H1 (cell line): ENCODE measurements around the gene GREB1. TPM values are rescaled to one million over a fixed set of nuclear protein-coding genes. Genes with fewer than 3 reads are reported as not detected.

ENCODE experiments used
- CTCF ChIA-PET: fragments of 300-600 bp; sonication (Branson Sonifier 250); formaldehyde crosslinking; loops from one replicate; lab custom pipeline; 2021; ENCODE audit not compliant: partially characterized antibody; lab: Charles Lee
- POLR2A ChIA-PET: fragments of 300-600 bp; sonication (Branson Sonifier 250); formaldehyde crosslinking; loops from one replicate; lab custom pipeline; 2021; ENCODE audit warnings: inconsistent platforms; ENCODE audit not compliant: partially characterized antibody; lab: Charles Lee
- DNase-seq, 2 experiments: peaks; one replicate each; pipeline versions ENCODE4 v3.0.0 to v3.0.0-alpha.2; 2010 to 2022; ENCODE audit warnings: low spot score in 2 of 2, low read depth in 1 of 2, mixed read lengths in 1 of 2
- FAIRE-seq: peaks from 2 replicates; lab custom pipeline; 2011; peaks lifted over from hg19 to GRCh38; lab: Jason Lieb, UNC
- H2AFZ ChIP-seq: 2 replicates; pipeline ENCODE4 v1.8.1; 2012; ENCODE audit warnings: low read length, inconsistent platforms
- H2AK5ac ChIP-seq: 2 replicates; pipeline ENCODE4 v1.6.1; 2013; ENCODE audit warnings: low read depth, low read length
- H2BK120ac ChIP-seq: replicated peaks from 2 replicates; pipeline ENCODE3; 2013; ENCODE audit warnings: low read depth, low read length, inconsistent platforms
- H2BK12ac ChIP-seq: 2 replicates; pipeline ENCODE4 v1.6.1; 2013; ENCODE audit warnings: low read depth, low read length
- H2BK15ac ChIP-seq: 2 replicates; pipeline ENCODE4 v1.6.1; 2013; ENCODE audit warnings: low read length
- H2BK20ac ChIP-seq: 2 replicates; pipeline ENCODE4 v1.6.1; 2013; ENCODE audit warnings: low read length
- H2BK5ac ChIP-seq: 2 replicates; pipeline ENCODE4 v1.6.1; 2013; ENCODE audit warnings: low read depth, low read length
- H3K14ac ChIP-seq: 2 replicates; pipeline ENCODE4 v1.6.1; 2013; ENCODE audit warnings: inconsistent platforms; ENCODE audit not compliant: insufficient read length
- H3K18ac ChIP-seq: 2 replicates; pipeline ENCODE4 v1.6.1; 2013; ENCODE audit warnings: low read length; ENCODE audit errors: extremely low read depth
- H3K23ac ChIP-seq: 2 replicates; pipeline ENCODE4 v1.6.1; 2013; ENCODE audit warnings: inconsistent platforms; ENCODE audit not compliant: insufficient read length
- H3K23me2 ChIP-seq: 2 replicates; pipeline ENCODE4 v1.6.1; 2013; ENCODE audit warnings: low read depth, low read length
- H3K27ac ChIP-seq: 2 replicates; pipeline ENCODE4 v1.6.1; 2011; ENCODE audit warnings: low read depth, low read length, inconsistent platforms
- H3K27me3 ChIP-seq, 4 experiments: replicated peaks in 1 of 4; 1 replicate in 1 of 4; 2 replicates in 3 of 4; pipeline versions ENCODE4 v1.6.1 to v1.8.1; 2011 to 2013; ENCODE audit warnings: low read length in 3 of 4, mild to moderate bottlenecking in 3 of 4, inconsistent platforms in 2 of 4, mixed read lengths in 2 of 4, moderate library complexity in 1 of 4; ENCODE audit not compliant: control insufficient read depth in 3 of 4, insufficient read depth in 3 of 4; ENCODE audit errors: extremely low read depth in 1 of 4
- H3K36me3 ChIP-seq, 4 experiments: 2 replicates each; pipeline versions ENCODE4 v1.6.1 to v1.8.1; 2011 to 2013; ENCODE audit warnings: mild to moderate bottlenecking in 4 of 4, low read length in 3 of 4, moderate library complexity in 2 of 4, control low read depth in 1 of 4, inconsistent platforms in 1 of 4; ENCODE audit not compliant: insufficient read depth in 4 of 4, control insufficient read depth in 2 of 4
- H3K4ac ChIP-seq: replicated peaks from 2 replicates; pipeline ENCODE3; 2013; ENCODE audit warnings: low read length, low read depth, mixed read lengths, inconsistent platforms; ENCODE audit not compliant: insufficient read length
- H3K4me1 ChIP-seq, 4 experiments: replicated peaks in 1 of 4; 1 replicate in 1 of 4; 2 replicates in 3 of 4; pipeline versions ENCODE4 v1.6.1 to v1.8.1; 2011 to 2013; ENCODE audit warnings: low read length in 3 of 4, inconsistent platforms in 2 of 4, mixed read lengths in 1 of 4; ENCODE audit not compliant: insufficient read depth in 4 of 4, control insufficient read depth in 3 of 4
- H3K4me2 ChIP-seq, 2 experiments: 2 replicates each; pipeline versions ENCODE4 v1.6.1 to v1.8.1; 2011 to 2013; ENCODE audit warnings: low read depth in 2 of 2, low read length in 2 of 2, control low read depth in 1 of 2, inconsistent platforms in 1 of 2, mild to moderate bottlenecking in 1 of 2; ENCODE audit not compliant: insufficient read depth in 1 of 2
- H3K4me3 ChIP-seq, 4 experiments: fragments of 200-600, 300-600 bp in 1 of 4; sonication (generic), shearing (Covaris generic), sonication (Bioruptor Twin) in 1 of 4; 2 replicates each; pipeline versions ENCODE4 v1.5.1 to v1.8.1; 2011 to 2016; ENCODE audit warnings: low read length in 4 of 4, low read depth in 3 of 4, control low read depth in 2 of 4, inconsistent platforms in 2 of 4, mild to moderate bottlenecking in 2 of 4, mixed read lengths in 1 of 4, moderate library complexity in 1 of 4; ENCODE audit not compliant: insufficient read depth in 2 of 4; ENCODE audit errors: extremely low read depth in 1 of 4
- H3K56ac ChIP-seq: replicated peaks from 2 replicates; pipeline ENCODE3; 2013; ENCODE audit warnings: low read depth, mild to moderate bottlenecking, mixed read lengths, low read length, inconsistent platforms; ENCODE audit not compliant: insufficient read length
- H3K79me1 ChIP-seq: 2 replicates; pipeline ENCODE4 v1.6.1; 2013; ENCODE audit warnings: low read depth, low read length, control low read depth
- H3K79me2 ChIP-seq, 2 experiments: 2 replicates each; pipeline versions ENCODE4 v1.6.1 to v1.8.1; 2012 to 2013; ENCODE audit warnings: low read length in 2 of 2, mild to moderate bottlenecking in 2 of 2, inconsistent platforms in 1 of 2; ENCODE audit not compliant: insufficient read depth in 2 of 2, control insufficient read depth in 1 of 2
- H3K9ac ChIP-seq, 4 experiments: replicated peaks in 1 of 4; 1 replicate in 1 of 4; 2 replicates in 3 of 4; pipeline versions ENCODE4 v1.6.1 to v1.8.1; 2011 to 2013; ENCODE audit warnings: low read depth in 3 of 4, low read length in 3 of 4, control low read depth in 2 of 4, mild to moderate bottlenecking in 2 of 4, moderate library complexity in 2 of 4, inconsistent platforms in 1 of 4; ENCODE audit errors: extremely low read depth in 1 of 4
- H3K9me3 ChIP-seq, 2 experiments: 2 replicates each; pipeline versions ENCODE4 v1.6.1 to v1.8.1; 2012 to 2013; ENCODE audit warnings: mild to moderate bottlenecking in 2 of 2, moderate library complexity in 2 of 2, control low read depth in 1 of 2, inconsistent platforms in 1 of 2, low read depth in 1 of 2, low read length in 1 of 2, mixed read lengths in 1 of 2; ENCODE audit not compliant: insufficient read depth in 2 of 2
- H4K20me1 ChIP-seq, 2 experiments: replicated peaks in 1 of 2; 2 replicates each; pipeline versions ENCODE3 to v1.8.1; 2011 to 2013; ENCODE audit warnings: inconsistent platforms in 2 of 2, low read length in 2 of 2, mild to moderate bottlenecking in 1 of 2; ENCODE audit not compliant: insufficient read depth in 2 of 2, control insufficient read depth in 1 of 2
- H4K5ac ChIP-seq: 2 replicates; pipeline ENCODE4 v1.6.1; 2013; ENCODE audit warnings: low read length, low read depth, mixed read lengths, inconsistent platforms; ENCODE audit not compliant: insufficient read length
- H4K8ac ChIP-seq: 2 replicates; pipeline ENCODE4 v1.8.0; 2013; ENCODE audit warnings: mild to moderate bottlenecking, moderate library complexity, low read length, inconsistent platforms; ENCODE audit not compliant: insufficient read depth; ENCODE audit errors: extremely low read depth
- H4K91ac ChIP-seq: replicated peaks from 2 replicates; pipeline ENCODE3; 2013; ENCODE audit warnings: low read length, mixed read lengths, inconsistent platforms; ENCODE audit not compliant: insufficient read length
- SP2 ChIP-seq: IDR thresholded peaks from 2 replicates; pipeline ENCODE4 v1.6.1; 2012; ENCODE audit warnings: mild to moderate bottlenecking, low read length, inconsistent platforms
- SUZ12 ChIP-seq: fragments of 200-600 bp; sonication (generic); IDR thresholded peaks from 2 replicates; pipeline ENCODE4 v1.6.1; 2012; ENCODE audit warnings: mild to moderate bottlenecking, inconsistent platforms, low read length, moderate library complexity, mixed read lengths
- WGBS, 2 experiments: shearing (Covaris generic) in 1 of 2; methylation state at CpG; one replicate each; pipeline versions ENCODE4 v1.1.6 to v1.1.7; 2013 to 2015; ENCODE audit warnings: low lambda C conversion rate in 2 of 2, mixed read lengths in 2 of 2, inconsistent platforms in 1 of 2, low coverage in 1 of 2, missing lambda C conversion rate in 1 of 2; ENCODE audit not compliant: insufficient replicate concordance in 2 of 2, insufficient coverage in 1 of 2, insufficient read length in 1 of 2; ENCODE audit errors: extremely low coverage in 1 of 2, missing lambda C conversion rate in 1 of 2; 5-methylcytosine and 5-hydroxymethylcytosine counted together
- polyA plus RNA-seq, 7 experiments: library from polyadenylated mRNA; depleted of rRNA in 3 of 7; stranded (reverse) in 5 of 7; unstranded in 2 of 7; fragments of >200 nt in 5 of 7; fragments of 200-250 nt in 2 of 7; gene quantifications; 1 replicate in 5 of 7; 2 replicates in 1 of 7; 4 replicates in 1 of 7; pipeline versions ENCODE4 v1.2.1 to v1.2.3, GENCODE V29; 2011 to 2013; ENCODE audit warnings: missing spikeins in 2 of 7, mixed read lengths in 2 of 7
- total RNA-seq: library from RNA; stranded (reverse); fragmentation: NEBNext Ultra II Directional; extraction: Animal tissue kit (Norgen Biotek cat#: 25700); gene quantifications from 2 replicates; pipeline ENCODE4 v1.2.1, GENCODE V29; 2021
- TF ChIP-seq, protein P1 (sequence below), 3 experiments: IDR thresholded peaks; 1 replicate in 2 of 3; 2 replicates in 1 of 3; pipeline versions ENCODE4 v1.5.1 to v1.6.1; 2011; ENCODE audit warnings: low read length in 3 of 3, mild to moderate bottlenecking in 3 of 3, inconsistent platforms in 2 of 3, low read depth in 1 of 3, moderate library complexity in 1 of 3; ENCODE audit not compliant: insufficient read depth in 1 of 3; ENCODE audit errors: control extremely low read depth in 1 of 3
- TF ChIP-seq, protein P2 (sequence below): IDR thresholded peaks from 2 replicates; pipeline ENCODE4 v1.6.1; 2011; ENCODE audit warnings: low read depth, mild to moderate bottlenecking, low read length; ENCODE audit not compliant: insufficient read depth

GREB1 gene
- total and polyA plus RNA-seq, 2 of the 8 experiments (the other 6 are each of a cell fraction or from before 2014, with no cell fraction given): 7.9 to 43.4 TPM

DNA sequence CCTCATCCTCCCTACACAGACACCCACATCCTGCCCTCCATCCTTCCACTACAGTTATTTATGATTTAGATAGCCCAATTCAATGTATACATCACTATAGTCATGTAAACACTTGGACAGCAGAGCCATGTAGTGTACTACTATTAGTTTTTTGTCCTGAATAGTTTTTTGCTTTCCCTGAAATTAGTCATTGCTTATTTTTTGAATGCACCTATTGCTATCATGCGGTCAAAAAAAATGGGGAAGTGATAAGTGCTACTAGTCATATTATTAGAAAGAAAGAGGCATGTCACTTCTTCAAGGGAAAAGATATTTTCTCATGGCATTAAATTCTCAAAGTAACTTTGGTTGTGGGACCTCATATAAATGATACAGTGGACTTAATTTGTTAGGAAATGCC lies 6.8 kb upstream of the GREB1 start:
- no peak overlapping the region for H2AFZ ChIP-seq
- no peak overlapping the region for H2BK120ac ChIP-seq
- H4K91ac ChIP-seq: no peak overlapping the region
- FAIRE-seq: no peak
- H3K56ac ChIP-seq: no peak overlapping the region
- no peak overlapping the region for H3K4me3 ChIP-seq
- H3K4ac ChIP-seq: no peak overlapping the region
- no peaks in the 10 kb centered on the region for H3K23me2 ChIP-seq
- no peaks in the 10 kb centered on the region for H3K36me3 ChIP-seq
- no peak overlapping the region for H4K8ac ChIP-seq
- H4K5ac ChIP-seq: no peak overlapping the region
- H3K79me1 ChIP-seq: peaks cover 8% of the 10 kb centered on the region
- H2BK15ac ChIP-seq: no peak overlapping the region
- no peak overlapping the region for H2BK5ac ChIP-seq
- WGBS, 2 experiments: 89% methylated on average over 1 of the region's 1 CpG; no CpG with 5 or more reads in 1 of the 2 experiments
- H3K4me1 ChIP-seq: peaks cover 0 to 7% (median 3%) of the 10 kb centered on the region in 4 experiments; a peak in 1 of 7 replicates
- no peak for DNase-seq
- no peak overlapping the region for H2BK20ac ChIP-seq
- ChIA-PET CTCF (interaction anchor here (0.7 to 6.4 kb wide), 4 partner anchors 7 to 80 kb away, joined by 3 to 55 read pairs (median 12); partner anchors contain the start of gene GREB1), POLR2A (no interaction called here)
- H3K79me2 ChIP-seq: peaks cover 0 to 4% of the 10 kb centered on the region in 2 experiments; a peak in 2 of 4 replicates
- H3K9me3 ChIP-seq: no peaks in the 10 kb centered on the region
- H2BK12ac ChIP-seq: no peak overlapping the region
- no peak overlapping the region for H3K23ac ChIP-seq
- no peaks in the 10 kb centered on the region for H4K20me1 ChIP-seq
- no peaks in the 10 kb centered on the region for H3K27me3 ChIP-seq
- no peak overlapping the region for H3K9ac ChIP-seq
- H3K4me2 ChIP-seq: no peak overlapping the region
- no peak overlapping the region for H3K14ac ChIP-seq
- no peak overlapping the region for H3K27ac ChIP-seq
- no peak overlapping the region for H2AK5ac ChIP-seq
- no peak overlapping the region for H3K18ac ChIP-seq
- TF ChIP-seq SUZ12 (no peak), SP2 (no peak)
- TF ChIP-seq, protein P1, sequence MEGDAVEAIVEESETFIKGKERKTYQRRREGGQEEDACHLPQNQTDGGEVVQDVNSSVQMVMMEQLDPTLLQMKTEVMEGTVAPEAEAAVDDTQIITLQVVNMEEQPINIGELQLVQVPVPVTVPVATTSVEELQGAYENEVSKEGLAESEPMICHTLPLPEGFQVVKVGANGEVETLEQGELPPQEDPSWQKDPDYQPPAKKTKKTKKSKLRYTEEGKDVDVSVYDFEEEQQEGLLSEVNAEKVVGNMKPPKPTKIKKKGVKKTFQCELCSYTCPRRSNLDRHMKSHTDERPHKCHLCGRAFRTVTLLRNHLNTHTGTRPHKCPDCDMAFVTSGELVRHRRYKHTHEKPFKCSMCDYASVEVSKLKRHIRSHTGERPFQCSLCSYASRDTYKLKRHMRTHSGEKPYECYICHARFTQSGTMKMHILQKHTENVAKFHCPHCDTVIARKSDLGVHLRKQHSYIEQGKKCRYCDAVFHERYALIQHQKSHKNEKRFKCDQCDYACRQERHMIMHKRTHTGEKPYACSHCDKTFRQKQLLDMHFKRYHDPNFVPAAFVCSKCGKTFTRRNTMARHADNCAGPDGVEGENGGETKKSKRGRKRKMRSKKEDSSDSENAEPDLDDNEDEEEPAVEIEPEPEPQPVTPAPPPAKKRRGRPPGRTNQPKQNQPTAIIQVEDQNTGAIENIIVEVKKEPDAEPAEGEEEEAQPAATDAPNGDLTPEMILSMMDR (IDR thresholded peaks at IDR 0.05; ENCODE audit: control extremely low read depth in 1 of 3, insufficient read depth in 1 of 3, low read depth in 1 of 3, low read length in 3 of 3): no peak
- TF ChIP-seq, protein P2, sequence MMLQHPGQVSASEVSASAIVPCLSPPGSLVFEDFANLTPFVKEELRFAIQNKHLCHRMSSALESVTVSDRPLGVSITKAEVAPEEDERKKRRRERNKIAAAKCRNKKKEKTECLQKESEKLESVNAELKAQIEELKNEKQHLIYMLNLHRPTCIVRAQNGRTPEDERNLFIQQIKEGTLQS: no peak
